Body of pancreas (tissue), 4 donors: Measurements from ENCODE around the gene HEXB.

ENCODE experiments used
- POLR2A ChIP-seq, 3 donors: fragments of 450-650 bp; IDR thresholded peaks; one replicate each; pipeline ENCODE4 v1.6.1; 2016; ENCODE audit warnings: antibody characterized with exemption in 3 of 3, mild to moderate bottlenecking in 2 of 3
- TF ChIP-seq, protein P1 (sequence below), 7 experiments: fragments of 450-650 bp in 4 of 7; fragments of 200-600 bp in 3 of 7; sonication (generic) in 3 of 7; IDR thresholded peaks; one replicate each; pipeline ENCODE4 v1.5.1; 2016 to 2019; ENCODE audit warnings: antibody characterized with exemption in 7 of 7

DNA sequence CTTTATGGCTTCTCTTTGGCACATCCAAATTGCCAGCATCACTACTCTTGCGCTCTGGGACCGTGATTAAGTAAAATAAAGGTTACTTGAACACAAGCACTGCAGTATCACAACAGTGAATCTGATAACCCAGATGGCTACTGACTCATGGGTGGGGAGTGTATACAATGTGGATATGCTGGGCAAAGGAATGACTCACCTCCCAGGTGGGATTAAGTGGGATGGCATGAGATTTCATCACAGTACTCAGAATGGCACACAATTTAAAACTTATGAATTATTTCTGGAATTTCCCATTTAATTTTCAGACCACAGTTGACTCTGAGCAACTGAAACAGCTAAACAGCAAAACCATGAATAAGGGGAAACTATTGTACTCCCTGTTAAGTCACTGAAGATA lies 77.6 kb downstream of the HEXB start:
- no peak for TF ChIP-seq POLR2A (IDR thresholded peaks at IDR 0.05)
- TF ChIP-seq, protein P1, sequence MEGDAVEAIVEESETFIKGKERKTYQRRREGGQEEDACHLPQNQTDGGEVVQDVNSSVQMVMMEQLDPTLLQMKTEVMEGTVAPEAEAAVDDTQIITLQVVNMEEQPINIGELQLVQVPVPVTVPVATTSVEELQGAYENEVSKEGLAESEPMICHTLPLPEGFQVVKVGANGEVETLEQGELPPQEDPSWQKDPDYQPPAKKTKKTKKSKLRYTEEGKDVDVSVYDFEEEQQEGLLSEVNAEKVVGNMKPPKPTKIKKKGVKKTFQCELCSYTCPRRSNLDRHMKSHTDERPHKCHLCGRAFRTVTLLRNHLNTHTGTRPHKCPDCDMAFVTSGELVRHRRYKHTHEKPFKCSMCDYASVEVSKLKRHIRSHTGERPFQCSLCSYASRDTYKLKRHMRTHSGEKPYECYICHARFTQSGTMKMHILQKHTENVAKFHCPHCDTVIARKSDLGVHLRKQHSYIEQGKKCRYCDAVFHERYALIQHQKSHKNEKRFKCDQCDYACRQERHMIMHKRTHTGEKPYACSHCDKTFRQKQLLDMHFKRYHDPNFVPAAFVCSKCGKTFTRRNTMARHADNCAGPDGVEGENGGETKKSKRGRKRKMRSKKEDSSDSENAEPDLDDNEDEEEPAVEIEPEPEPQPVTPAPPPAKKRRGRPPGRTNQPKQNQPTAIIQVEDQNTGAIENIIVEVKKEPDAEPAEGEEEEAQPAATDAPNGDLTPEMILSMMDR (IDR thresholded peaks at IDR 0.05), result no peak
